Ovary (tissue), 3 donors: Measurements from ENCODE around the gene MRTFA.

ENCODE experiments used
- CTCF ChIP-seq, 3 donors: fragments of 450-650 bp in 2 of 3; fragments of 200-600 bp in 1 of 3; IDR thresholded peaks; one replicate each; pipeline versions ENCODE4 v1.5.1 to v1.8.0; 2016 to 2022; ENCODE audit warnings: antibody characterized with exemption in 3 of 3, mild to moderate bottlenecking in 1 of 3
- EP300 ChIP-seq: sonication (generic); formaldehyde crosslinking; IDR thresholded peaks from one replicate; pipeline ENCODE4 v1.6.1; 2017; ENCODE audit warnings: antibody characterized with exemption
- donor health status: DM: no; HTN: no; CAD: no.

DNA sequence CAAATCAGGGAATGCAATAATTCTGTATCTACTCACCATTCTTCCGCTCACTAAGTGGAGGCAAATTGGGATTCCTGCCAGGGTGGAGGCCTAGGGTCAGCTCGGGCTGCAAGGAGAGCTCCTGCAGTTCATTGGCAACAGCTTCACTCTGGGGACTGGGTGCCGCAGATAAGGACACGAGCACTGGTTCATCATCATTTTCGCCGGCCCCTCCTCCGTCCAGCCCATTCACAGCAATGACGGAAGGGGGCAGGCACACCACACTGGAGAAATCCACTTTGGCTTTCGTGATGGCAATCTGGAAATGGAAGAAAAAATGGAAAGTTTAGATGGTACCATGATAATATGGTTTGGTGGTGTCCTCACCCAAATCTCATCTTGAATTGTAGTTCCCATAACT, 84.4 kb downstream of the MRTFA start:
- TF ChIP-seq CTCF (IDR thresholded peaks at IDR 0.05) (no peak), EP300 (no peak)
